ENCODE results near the gene TEX13B.
"Not testable (repeated sequence)": the region's sequence is repeated elsewhere in the genome, so short reads cannot be mapped to it uniquely, and the experiment has no call there.

Gene TEX13B

DNA sequence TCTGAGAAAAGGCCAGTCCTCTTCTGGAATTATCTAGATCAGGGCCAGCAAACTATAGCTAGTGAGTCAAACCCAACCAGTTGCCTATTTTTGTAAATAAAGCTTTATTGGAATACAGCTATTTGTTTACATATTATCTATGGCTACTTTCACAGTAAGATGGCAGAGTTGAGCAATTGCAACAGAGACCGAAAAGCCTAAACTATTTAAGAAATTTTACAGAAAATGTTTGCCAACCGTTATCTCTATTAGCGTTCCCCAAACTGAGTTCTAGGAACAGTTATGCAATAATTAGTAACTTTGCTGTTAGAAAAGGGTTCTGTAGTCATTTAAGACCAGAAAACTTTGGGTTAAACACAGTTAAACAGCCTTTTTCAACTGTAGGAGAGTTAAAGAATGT is 10.5 kb downstream of the TEX13B start:
- Histone ChIP-seq H3K18ac (ENCODE audit: low read length) (no peak overlapping the region), H2BK5ac (ENCODE audit: low read depth, low read length, poor library complexity) (no peak overlapping the region), H3K4me1 (ENCODE audit: control insufficient read depth in 1 of 2, insufficient read depth in 2 of 2, low read length in 2 of 2) (no peaks in the 10 kb centered on the region), H3K79me2 (ENCODE audit: control insufficient read depth, insufficient read depth, low read length, poor library complexity) (no peaks in the 10 kb centered on the region), H4K8ac (ENCODE audit: low read depth, low read length) (no peak overlapping the region), H3K4me2 (ENCODE audit: low read length) (no peak overlapping the region), H3K9ac (ENCODE audit: low read length) (no peak overlapping the region), H2AFZ (ENCODE audit: insufficient read depth, low read length, poor library complexity) (no peak overlapping the region), H4K91ac (ENCODE audit: low read depth, low read length) (no peak overlapping the region), H3K4me3 (ENCODE audit: low read depth, low read length) (no peak overlapping the region), H3K4ac (ENCODE audit: low read depth, low read length) (no peak overlapping the region), H3K27ac (ENCODE audit: low read depth, low read length) (no peak overlapping the region), H2BK120ac (ENCODE audit: insufficient read depth, low read length, poor library complexity) (no peak overlapping the region), H3K14ac (ENCODE audit: low read length) (no peak overlapping the region), H3K9me3 (ENCODE audit: insufficient read depth, low read depth, low read length) (no peaks in the 10 kb centered on the region), H3K27me3 (ENCODE audit: insufficient read depth, low read length) (no peaks in the 10 kb centered on the region), H2BK12ac (ENCODE audit: low read length) (no peak overlapping the region), H2AK5ac (ENCODE audit: low read length) (no peak overlapping the region), H4K12ac (ENCODE audit: low read depth, low read length) (no peak overlapping the region), H3K36me3 (ENCODE audit: control insufficient read depth in 1 of 2, insufficient read depth in 2 of 2, low read length in 2 of 2) (no peaks in the 10 kb centered on the region), H3K79me1 (ENCODE audit: low read length) (no peaks in the 10 kb centered on the region), H3K23ac (ENCODE audit: low read length) (no peak overlapping the region)
- no CpG with 5 or more reads among the region's 3 CpGs for whole genome bisulfite sequencing (ENCODE audit: extremely low coverage, insufficient coverage, insufficient read length)
- no peak for DNase-seq

DNA sequence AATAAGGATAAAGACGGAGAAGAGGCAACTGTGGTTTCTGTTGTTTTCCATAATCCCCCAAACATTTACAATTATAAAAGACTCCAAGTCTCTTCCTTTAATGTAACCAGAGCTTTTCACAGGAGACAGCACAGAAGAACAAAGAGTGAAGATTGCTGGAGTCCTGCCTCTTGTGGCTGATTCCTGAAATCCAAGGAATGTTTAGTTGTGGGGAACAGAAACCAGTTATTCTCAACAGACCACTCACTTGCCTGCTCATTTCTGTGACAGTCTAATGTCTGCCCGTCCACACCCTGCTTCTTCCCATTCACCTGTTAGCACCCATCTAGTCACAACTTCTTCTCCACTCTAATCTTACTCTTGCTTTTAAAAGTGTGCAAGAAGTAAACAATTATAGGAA is 12.1 kb downstream of the TEX13B start:
- no peaks in the 10 kb centered on the region for H3K27me3 ChIP-seq (ENCODE audit: insufficient read depth, low read length)
- no peaks in the 10 kb centered on the region for H3K79me1 ChIP-seq (ENCODE audit: low read length)
- DNase-seq: no peak
- H3K4me2 ChIP-seq (ENCODE audit: low read length): no peak overlapping the region
- no peaks in the 10 kb centered on the region for H3K79me2 ChIP-seq (ENCODE audit: control insufficient read depth, insufficient read depth, low read length, poor library complexity)
- H2BK12ac ChIP-seq (ENCODE audit: low read length): no peak overlapping the region
- H2BK120ac ChIP-seq (ENCODE audit: insufficient read depth, low read length, poor library complexity): no peak overlapping the region
- no peaks in the 10 kb centered on the region for H3K36me3 ChIP-seq (ENCODE audit: control insufficient read depth in 1 of 2, insufficient read depth in 2 of 2, low read length in 2 of 2)
- H3K4me3 ChIP-seq (ENCODE audit: low read depth, low read length): no peak overlapping the region
- H4K8ac ChIP-seq (ENCODE audit: low read depth, low read length): no peak overlapping the region
- no CpG with 5 or more reads among the region's 2 CpGs for WGBS (ENCODE audit: extremely low coverage, insufficient coverage, insufficient read length)
- H3K9ac ChIP-seq (ENCODE audit: low read length): no peak overlapping the region
- H2BK5ac ChIP-seq (ENCODE audit: low read depth, low read length, poor library complexity): no peak overlapping the region
- H3K18ac ChIP-seq (ENCODE audit: low read length): no peak overlapping the region
- H3K14ac ChIP-seq (ENCODE audit: low read length): no peak overlapping the region
- H3K27ac ChIP-seq (ENCODE audit: low read depth, low read length): no peak overlapping the region
- H4K91ac ChIP-seq (ENCODE audit: low read depth, low read length): no peak overlapping the region
- no peak overlapping the region for H3K4ac ChIP-seq (ENCODE audit: low read depth, low read length)
- no peak overlapping the region for H3K23ac ChIP-seq (ENCODE audit: low read length)
- H4K12ac ChIP-seq (ENCODE audit: low read depth, low read length): no peak overlapping the region
- no peaks in the 10 kb centered on the region for H3K4me1 ChIP-seq (ENCODE audit: control insufficient read depth in 1 of 2, insufficient read depth in 2 of 2, low read length in 2 of 2)
- H2AK5ac ChIP-seq (ENCODE audit: low read length): no peak overlapping the region
- H2AFZ ChIP-seq (ENCODE audit: insufficient read depth, low read length, poor library complexity): no peak overlapping the region
- no peaks in the 10 kb centered on the region for H3K9me3 ChIP-seq (ENCODE audit: insufficient read depth, low read depth, low read length)

DNA sequence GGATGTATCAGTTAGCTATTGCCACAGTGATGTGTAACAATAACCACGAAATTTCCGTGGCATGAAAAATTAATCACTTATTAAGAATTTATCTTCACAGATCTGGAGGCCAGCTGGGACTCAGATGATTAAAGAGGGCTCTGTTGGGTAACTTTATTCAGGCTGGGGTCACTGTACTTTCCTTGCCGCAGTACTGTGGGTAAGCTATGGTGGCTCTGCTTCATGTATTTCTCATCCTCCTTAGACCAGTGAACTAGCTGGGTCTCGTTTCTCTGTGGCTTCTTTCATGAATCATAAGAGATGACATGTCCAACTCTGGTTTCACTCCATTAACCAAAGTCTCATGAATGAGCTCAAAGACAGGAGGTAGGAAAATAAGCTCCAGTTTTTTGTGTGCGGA is 13.5 kb downstream of the TEX13B start:
- H3K36me3 ChIP-seq (ENCODE audit: control insufficient read depth in 1 of 2, insufficient read depth in 2 of 2, low read length in 2 of 2): no peaks in the 10 kb centered on the region
- no peaks in the 10 kb centered on the region for H3K27me3 ChIP-seq (ENCODE audit: insufficient read depth, low read length)
- H3K14ac ChIP-seq (ENCODE audit: low read length): no peak overlapping the region
- H3K4me2 ChIP-seq (ENCODE audit: low read length): no peak overlapping the region
- H2BK12ac ChIP-seq (ENCODE audit: low read length): no peak overlapping the region
- no peaks in the 10 kb centered on the region for H3K79me2 ChIP-seq (ENCODE audit: control insufficient read depth, insufficient read depth, low read length, poor library complexity)
- H3K79me1 ChIP-seq (ENCODE audit: low read length): no peaks in the 10 kb centered on the region
- H3K4me1 ChIP-seq (ENCODE audit: control insufficient read depth in 1 of 2, insufficient read depth in 2 of 2, low read length in 2 of 2): no peaks in the 10 kb centered on the region
- H2BK5ac ChIP-seq (ENCODE audit: low read depth, low read length, poor library complexity): no peak overlapping the region
- H3K9ac ChIP-seq (ENCODE audit: low read length): no peak overlapping the region
- no peak overlapping the region for H3K18ac ChIP-seq (ENCODE audit: low read length)
- no peak overlapping the region for H3K4ac ChIP-seq (ENCODE audit: low read depth, low read length)
- H3K23ac ChIP-seq (ENCODE audit: low read length): no peak overlapping the region
- no peak overlapping the region for H2AK5ac ChIP-seq (ENCODE audit: low read length)
- no peak overlapping the region for H4K12ac ChIP-seq (ENCODE audit: low read depth, low read length)
- H3K27ac ChIP-seq (ENCODE audit: low read depth, low read length): no peak overlapping the region
- H4K8ac ChIP-seq (ENCODE audit: low read depth, low read length): no peak overlapping the region
- no peak for DNase-seq
- WGBS (ENCODE audit: extremely low coverage, insufficient coverage, insufficient read length): no CpG with 5 or more reads among the region's 5 CpGs
- H4K91ac ChIP-seq (ENCODE audit: low read depth, low read length): no peak overlapping the region
- no peak overlapping the region for H3K4me3 ChIP-seq (ENCODE audit: low read depth, low read length)
- H2BK120ac ChIP-seq (ENCODE audit: insufficient read depth, low read length, poor library complexity): no peak overlapping the region
- H2AFZ ChIP-seq (ENCODE audit: insufficient read depth, low read length, poor library complexity): no peak overlapping the region
- no peaks in the 10 kb centered on the region for H3K9me3 ChIP-seq (ENCODE audit: insufficient read depth, low read depth, low read length)

DNA sequence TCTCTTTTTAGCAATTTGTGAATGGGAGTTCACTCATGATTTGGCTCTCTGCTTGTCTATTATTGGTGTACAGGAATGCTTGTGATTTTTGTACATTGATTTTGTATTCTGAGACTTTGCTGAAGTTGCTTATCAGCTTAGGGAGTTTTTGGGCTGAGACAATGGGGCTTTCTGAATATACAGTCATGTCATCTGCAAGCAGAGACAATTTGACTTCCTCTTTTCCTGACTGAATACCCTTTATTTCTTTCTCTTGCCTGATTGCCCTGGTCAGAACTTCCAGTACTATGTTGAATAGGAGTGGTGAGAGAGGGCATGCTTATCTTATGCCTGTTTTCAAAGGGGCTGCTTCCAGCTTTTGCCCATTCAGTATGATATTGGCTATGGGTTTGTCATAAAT is 26.8 kb downstream of the TEX13B start:
- H3K27me3 ChIP-seq (ENCODE audit: insufficient read depth, low read length); H3K4ac ChIP-seq (ENCODE audit: low read depth, low read length); H3K79me2 ChIP-seq (ENCODE audit: control insufficient read depth, insufficient read depth, low read length, poor library complexity); H3K23ac ChIP-seq (ENCODE audit: low read length); H3K9me3 ChIP-seq (ENCODE audit: insufficient read depth, low read depth, low read length); H3K27ac ChIP-seq (ENCODE audit: low read depth, low read length); DNase-seq; H3K79me1 ChIP-seq (ENCODE audit: low read length); H4K8ac ChIP-seq (ENCODE audit: low read depth, low read length); H3K36me3 ChIP-seq (ENCODE audit: control insufficient read depth in 1 of 2, insufficient read depth in 2 of 2, low read length in 2 of 2); H3K9ac ChIP-seq (ENCODE audit: low read length); H3K18ac ChIP-seq (ENCODE audit: low read length); H3K4me3 ChIP-seq (ENCODE audit: low read depth, low read length); H2AFZ ChIP-seq (ENCODE audit: insufficient read depth, low read length, poor library complexity); H2BK5ac ChIP-seq (ENCODE audit: low read depth, low read length, poor library complexity); H3K14ac ChIP-seq (ENCODE audit: low read length); H4K91ac ChIP-seq (ENCODE audit: low read depth, low read length); H4K12ac ChIP-seq (ENCODE audit: low read depth, low read length); H2BK120ac ChIP-seq (ENCODE audit: insufficient read depth, low read length, poor library complexity); H3K4me2 ChIP-seq (ENCODE audit: low read length); H2BK12ac ChIP-seq (ENCODE audit: low read length); H3K4me1 ChIP-seq (ENCODE audit: control insufficient read depth in 1 of 2, insufficient read depth in 2 of 2, low read length in 2 of 2); H2AK5ac ChIP-seq (ENCODE audit: low read length): not testable (repeated sequence)

DNA sequence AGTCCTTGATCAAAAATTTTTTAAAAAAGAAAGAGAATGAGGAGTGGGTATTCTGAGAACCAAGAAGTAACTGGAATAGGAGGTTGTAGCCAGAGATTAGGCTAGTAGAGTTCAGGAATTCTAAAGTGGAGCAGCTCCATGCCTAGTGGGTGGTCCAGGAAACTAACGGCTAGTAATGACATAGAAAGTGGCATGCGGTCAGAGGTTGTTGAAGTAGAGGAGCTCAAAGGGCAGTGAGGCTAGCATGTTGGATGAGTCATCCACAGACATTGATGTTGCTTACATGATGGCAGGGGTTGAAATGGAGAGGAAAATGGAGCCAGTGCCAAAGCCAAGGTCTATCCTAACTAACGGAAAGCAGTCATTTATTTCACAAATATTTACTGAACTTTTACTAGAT is 42.1 kb downstream of the TEX13B start:
- Histone ChIP-seq H4K91ac (ENCODE audit: low read depth, low read length) (no peak overlapping the region), H4K8ac (ENCODE audit: low read depth, low read length) (no peak overlapping the region), H3K4ac (ENCODE audit: low read depth, low read length) (no peak overlapping the region), H3K79me1 (ENCODE audit: low read length) (no peaks in the 10 kb centered on the region), H2BK120ac (ENCODE audit: insufficient read depth, low read length, poor library complexity) (no peak overlapping the region), H2BK12ac (ENCODE audit: low read length) (no peak overlapping the region), H4K12ac (ENCODE audit: low read depth, low read length) (no peak overlapping the region), H2AFZ (ENCODE audit: insufficient read depth, low read length, poor library complexity) (no peak overlapping the region), H3K9me3 (ENCODE audit: insufficient read depth, low read depth, low read length) (no peaks in the 10 kb centered on the region), H2BK5ac (ENCODE audit: low read depth, low read length, poor library complexity) (no peak overlapping the region), H3K18ac (ENCODE audit: low read length) (no peak overlapping the region), H2AK5ac (ENCODE audit: low read length) (no peak overlapping the region), H3K4me3 (ENCODE audit: low read depth, low read length) (no peak overlapping the region), H3K23ac (ENCODE audit: low read length) (no peak overlapping the region), H3K9ac (ENCODE audit: low read length) (no peak overlapping the region), H3K79me2 (ENCODE audit: control insufficient read depth, insufficient read depth, low read length, poor library complexity) (no peaks in the 10 kb centered on the region), H3K36me3 (ENCODE audit: control insufficient read depth in 1 of 2, insufficient read depth in 2 of 2, low read length in 2 of 2) (no peaks in the 10 kb centered on the region), H3K14ac (ENCODE audit: low read length) (no peak overlapping the region), H3K27me3 (ENCODE audit: insufficient read depth, low read length) (no peaks in the 10 kb centered on the region), H3K27ac (ENCODE audit: low read depth, low read length) (no peak overlapping the region), H3K4me1 (ENCODE audit: control insufficient read depth in 1 of 2, insufficient read depth in 2 of 2, low read length in 2 of 2) (peaks cover 3 to 4% of the 10 kb centered on the region in 2 experiments), H3K4me2 (ENCODE audit: low read length) (no peak overlapping the region)
- no CpG with 5 or more reads among the region's 3 CpGs for WGBS (ENCODE audit: extremely low coverage, insufficient coverage, insufficient read length)
- DNase-seq: peak in 1 of 2 donors; percentile 2

Data from trophoblast cell (in vitro differentiated cells and primary cell).